Measurements from ENCODE around the gene DENND1A.

DENND1A gene

DNA sequence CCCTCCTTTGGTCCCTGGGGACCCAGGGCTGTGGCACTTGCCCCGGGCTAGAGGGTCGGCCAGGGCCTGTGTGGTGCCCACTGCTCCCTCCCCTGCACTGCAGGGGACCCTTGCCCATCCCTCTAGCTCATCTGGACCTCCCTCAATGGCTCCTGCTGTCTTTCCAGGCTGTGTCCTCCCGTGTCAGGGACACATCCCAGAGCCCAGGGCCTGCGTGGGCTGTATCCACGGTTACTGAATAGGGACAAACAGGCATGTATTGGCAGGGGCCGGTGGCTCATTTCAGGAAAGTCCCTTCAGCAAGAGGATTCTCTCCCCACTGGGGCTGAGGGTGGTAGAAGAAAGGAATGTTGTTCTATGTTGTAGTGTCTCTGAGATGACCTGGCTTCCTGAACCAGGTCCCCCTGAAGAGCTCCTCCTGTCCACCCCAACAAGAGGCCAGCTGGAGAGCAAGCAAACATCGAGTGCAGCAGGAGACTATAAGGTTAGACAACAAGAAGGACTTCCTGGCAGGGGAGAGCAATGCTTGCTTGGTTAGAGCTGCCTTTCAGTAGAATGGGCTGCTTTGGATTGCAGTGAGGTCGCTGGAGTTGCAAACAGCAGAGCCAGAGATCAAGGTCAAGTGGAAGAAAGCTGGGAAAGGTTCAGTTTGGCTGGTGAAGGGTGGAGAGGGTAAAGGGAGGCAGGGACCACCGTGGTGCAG lies 575.0 kb downstream of the DENND1A start:
- no peak overlapping the region for H3K4me3 ChIP-seq
- H3K27ac ChIP-seq = no peak overlapping the region
- TF ChIP-seq, protein P1, sequence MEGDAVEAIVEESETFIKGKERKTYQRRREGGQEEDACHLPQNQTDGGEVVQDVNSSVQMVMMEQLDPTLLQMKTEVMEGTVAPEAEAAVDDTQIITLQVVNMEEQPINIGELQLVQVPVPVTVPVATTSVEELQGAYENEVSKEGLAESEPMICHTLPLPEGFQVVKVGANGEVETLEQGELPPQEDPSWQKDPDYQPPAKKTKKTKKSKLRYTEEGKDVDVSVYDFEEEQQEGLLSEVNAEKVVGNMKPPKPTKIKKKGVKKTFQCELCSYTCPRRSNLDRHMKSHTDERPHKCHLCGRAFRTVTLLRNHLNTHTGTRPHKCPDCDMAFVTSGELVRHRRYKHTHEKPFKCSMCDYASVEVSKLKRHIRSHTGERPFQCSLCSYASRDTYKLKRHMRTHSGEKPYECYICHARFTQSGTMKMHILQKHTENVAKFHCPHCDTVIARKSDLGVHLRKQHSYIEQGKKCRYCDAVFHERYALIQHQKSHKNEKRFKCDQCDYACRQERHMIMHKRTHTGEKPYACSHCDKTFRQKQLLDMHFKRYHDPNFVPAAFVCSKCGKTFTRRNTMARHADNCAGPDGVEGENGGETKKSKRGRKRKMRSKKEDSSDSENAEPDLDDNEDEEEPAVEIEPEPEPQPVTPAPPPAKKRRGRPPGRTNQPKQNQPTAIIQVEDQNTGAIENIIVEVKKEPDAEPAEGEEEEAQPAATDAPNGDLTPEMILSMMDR (IDR thresholded peaks at IDR 0.05) = no peak
- no peak for DNase-seq (ENCODE audit: low spot score)

DNA sequence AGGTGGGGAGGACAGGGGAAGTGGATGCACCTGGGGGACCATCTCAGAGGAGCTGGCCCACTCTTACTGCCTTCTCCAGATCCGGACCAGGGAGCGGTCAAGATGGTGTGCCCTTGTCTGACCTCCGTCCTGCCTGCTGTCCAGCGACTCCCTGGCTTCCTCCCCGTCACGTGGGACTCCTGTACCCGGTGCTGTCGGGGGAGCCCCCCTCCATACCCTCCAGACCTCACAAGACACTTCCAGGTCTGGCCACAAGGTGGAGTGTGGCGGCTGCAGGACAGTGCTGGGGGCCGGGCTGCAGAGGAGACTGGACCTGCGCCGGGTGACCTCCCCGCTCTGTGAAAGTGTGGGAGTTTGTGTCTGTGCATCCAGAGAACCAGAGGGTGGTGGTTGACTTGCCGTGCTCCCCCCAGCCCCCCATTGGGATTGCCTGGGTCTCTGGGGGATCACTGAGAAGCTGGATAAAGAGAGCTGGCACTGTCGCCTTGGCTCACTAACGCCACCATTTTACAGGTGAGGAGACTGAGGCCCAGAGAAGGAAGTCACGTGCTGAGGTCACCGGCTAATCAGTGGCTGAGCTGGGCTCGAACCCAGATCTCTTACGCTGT lies 575.8 kb downstream of the DENND1A start:
- no peak overlapping the region for H3K27ac ChIP-seq
- no peak for DNase-seq (ENCODE audit: low spot score)
- no peak overlapping the region for H3K4me3 ChIP-seq
- TF ChIP-seq, protein P1 (IDR thresholded peaks at IDR 0.05) = peak; percentile 78

DNA sequence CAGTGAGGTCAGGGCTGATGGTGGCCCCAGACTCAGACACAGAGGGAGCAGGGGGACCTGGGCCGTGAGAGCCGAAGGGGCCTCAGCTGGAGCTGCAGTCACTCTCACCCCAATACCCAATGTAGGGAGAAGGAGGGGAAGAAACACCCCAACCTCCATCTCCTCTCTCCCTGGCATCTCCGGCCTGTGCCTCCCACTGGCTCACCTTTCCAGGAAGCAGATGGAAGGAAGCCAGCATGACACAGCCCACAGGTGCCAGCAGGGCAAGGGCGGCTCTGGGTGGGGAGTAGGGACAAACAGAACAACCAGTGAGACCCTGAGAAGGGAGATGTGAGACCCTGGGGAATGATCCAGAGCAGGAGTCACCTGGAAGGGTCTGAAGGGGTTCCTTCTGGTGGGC lies 576.9 kb downstream of the DENND1A start:
- TF ChIP-seq, protein P1 (IDR thresholded peaks at IDR 0.05) = no peak
- Histone ChIP-seq H3K4me3 (no peak overlapping the region), H3K27ac (no peak overlapping the region)
- DNase-seq (ENCODE audit: low spot score) = no peak

DNA sequence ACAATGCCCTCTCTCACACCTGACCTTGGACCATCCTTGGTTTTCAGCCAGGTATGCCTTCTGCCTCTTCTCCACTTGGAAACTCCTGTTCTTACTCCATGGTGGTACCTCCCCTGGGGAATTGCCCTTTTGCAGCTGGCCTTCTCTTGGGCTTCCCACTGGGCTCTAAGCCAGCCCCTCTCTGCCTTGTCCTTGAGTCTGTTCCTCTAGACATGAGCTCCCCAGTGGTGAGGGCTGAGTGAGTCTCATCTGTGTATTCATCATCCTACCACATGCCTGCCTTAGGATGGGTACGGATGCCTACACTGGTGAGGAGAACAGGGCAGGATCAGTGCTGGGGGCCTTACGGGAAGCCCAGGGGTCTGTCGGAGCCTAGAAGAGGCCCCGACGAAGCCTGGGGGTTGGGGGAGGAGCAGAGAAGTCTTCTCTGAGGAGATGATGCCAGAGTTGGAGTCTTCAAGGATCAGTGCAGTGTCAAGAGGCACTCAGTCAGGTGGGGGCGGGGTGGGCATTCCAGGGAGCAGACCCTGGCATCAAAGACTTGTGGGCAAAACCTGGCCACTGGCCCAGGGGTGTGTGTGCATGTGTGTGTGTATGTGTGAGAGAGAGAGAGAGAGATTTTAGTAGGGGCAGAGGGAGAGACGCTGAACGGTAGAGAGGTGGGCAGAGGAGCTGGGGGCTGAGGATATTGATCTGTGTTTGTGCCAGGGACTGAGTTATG lies 579.2 kb downstream of the DENND1A start:
- no peak for DNase-seq (ENCODE audit: low spot score)
- Histone ChIP-seq H3K4me3 (no peak overlapping the region), H3K27ac (no peak overlapping the region)
- TF ChIP-seq, protein P1 (IDR thresholded peaks at IDR 0.05) = no peak

DNA sequence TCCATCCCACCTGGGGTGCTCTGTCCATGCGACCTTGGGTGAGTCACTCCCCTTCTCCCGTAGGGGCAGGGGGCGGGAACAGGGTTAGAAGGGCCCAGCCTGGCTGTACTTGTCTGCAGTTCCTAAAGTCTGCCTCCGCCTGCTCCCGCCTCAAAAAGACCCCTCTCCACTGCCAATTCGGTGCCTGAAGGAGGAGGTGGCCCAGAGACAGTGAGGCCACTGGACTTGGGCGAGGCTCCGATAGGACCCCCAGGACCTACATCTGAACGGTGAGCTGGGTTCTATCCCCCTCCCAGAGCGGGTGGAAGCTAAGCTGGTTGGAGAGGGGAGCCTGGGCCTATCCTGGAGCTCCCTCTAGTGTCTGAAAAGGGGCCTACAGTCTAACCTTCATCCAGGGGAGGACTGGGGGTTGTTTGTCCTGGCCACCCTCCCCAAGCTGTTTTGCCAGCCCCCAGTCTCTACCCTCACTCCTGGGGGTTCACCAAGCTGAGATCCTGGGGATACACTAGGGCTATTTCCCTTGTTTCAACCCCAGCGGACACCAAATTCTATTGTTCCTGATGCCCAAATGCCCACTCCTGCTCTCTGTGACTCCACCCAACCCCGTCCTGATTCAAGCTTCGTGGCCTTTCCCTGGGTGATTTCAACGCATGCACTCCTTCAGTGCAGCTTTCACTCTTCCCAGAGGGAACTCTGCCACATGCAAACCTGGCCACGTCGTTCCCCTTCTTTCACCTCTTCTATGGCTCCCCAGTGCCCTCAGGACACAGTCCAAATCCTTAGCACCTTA lies 580.0 kb downstream of the DENND1A start:
- no peak overlapping the region for H3K27ac ChIP-seq
- TF ChIP-seq, protein P1 (IDR thresholded peaks at IDR 0.05) = peak; percentile 98
- DNase-seq (ENCODE audit: low spot score) = no peak
- no peak overlapping the region for H3K4me3 ChIP-seq

DNA sequence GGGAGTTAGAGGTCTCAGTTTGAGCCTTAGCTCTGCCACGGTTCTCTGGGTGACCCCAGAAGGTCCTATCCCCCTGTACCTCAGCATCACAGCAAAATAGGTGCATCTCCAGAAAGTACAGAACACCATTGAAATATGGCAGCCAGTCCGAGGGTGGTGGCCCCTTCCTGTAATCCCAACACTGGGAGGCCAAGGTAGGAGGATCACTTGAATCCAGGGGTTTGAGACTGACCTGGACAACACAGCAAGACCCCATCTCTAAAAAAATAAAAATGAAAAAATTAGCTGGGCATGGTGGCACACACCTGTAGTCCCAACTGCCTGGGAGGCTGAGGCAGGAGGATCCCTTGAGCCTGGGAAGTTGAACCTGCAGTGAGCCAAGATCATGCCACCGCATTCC lies 580.9 kb downstream of the DENND1A start:
- DNase-seq (ENCODE audit: low spot score) = no peak
- no peak overlapping the region for H3K4me3 ChIP-seq
- TF ChIP-seq, protein P1 (IDR thresholded peaks at IDR 0.05) = no peak
- no peak overlapping the region for H3K27ac ChIP-seq

Measured in coronary artery (tissue), 2 donors.